Activated T-cell treated with anti-CD3 and anti-CD28 coated beads, Interleukin-2, amount 50 U/mL, for 48 hours (primary cell): ENCODE results near the gene LCE2A.
A peak's percentile ranks its signal among the peaks of the same experiment; 100 is the strongest.
"Not testable (repeated sequence)": the region's sequence is repeated elsewhere in the genome, so short reads cannot be mapped to it uniquely, and the experiment has no call there.

Source experiments
- DNase-seq, 2 experiments: peaks; one replicate each; pipeline ENCODE4 v3.0.0-alpha.2; 2020

Gene LCE2A, protein sequence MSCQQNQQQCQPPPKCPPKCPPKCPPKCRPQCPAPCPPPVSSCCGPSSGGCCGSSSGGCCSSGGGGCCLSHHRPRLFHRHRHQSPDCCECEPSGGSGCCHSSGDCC

DNA sequence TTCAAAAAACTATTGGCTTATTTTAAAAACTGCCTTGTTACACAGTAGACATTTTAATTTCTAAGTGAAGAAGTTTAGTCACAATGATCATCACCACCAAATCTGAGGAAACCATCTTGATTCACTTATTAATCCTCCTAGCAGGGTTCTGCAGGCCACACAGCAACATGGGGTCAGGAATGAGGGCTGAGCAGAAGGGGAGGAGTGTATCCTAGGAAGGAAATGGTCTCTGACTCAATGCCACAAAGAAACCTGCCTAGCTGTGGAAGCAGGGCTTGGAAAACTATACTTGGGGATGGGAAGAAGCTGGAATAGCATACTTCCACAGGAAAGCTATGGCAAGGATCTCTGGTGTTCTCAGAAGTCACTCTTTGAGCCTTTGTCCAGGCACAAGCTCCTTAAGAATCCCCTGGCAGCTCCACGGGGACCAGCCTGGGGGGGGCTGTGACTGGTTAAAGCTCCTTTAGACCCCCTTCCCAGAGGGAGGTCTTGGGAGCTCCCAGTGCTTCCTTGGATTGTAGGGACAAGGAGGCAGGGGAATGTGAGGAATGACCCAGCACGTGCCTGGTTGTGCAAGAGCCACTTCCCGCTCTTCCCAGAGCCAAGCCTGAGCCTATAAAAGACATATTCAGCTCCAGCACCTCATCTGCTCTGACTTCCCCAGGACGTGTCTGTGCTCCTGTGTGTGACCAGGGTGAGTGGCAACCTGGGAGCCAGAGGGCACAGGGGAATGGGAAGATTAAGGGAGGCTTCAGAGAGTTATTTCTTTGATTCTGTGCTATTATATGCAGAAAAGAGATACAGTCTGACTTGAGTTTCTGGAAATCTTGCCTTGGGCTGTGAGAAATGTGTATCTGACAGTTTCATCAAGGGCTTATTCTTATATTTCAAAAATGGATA lies at the start of gene LCE2A:
Gene LCE2A, plus strand, starts transcription at position 645 of the 900 bp plus-strand sequence. CDS start 557 bp downstream, outside the sequence.
- no peak for DNase-seq

DNA sequence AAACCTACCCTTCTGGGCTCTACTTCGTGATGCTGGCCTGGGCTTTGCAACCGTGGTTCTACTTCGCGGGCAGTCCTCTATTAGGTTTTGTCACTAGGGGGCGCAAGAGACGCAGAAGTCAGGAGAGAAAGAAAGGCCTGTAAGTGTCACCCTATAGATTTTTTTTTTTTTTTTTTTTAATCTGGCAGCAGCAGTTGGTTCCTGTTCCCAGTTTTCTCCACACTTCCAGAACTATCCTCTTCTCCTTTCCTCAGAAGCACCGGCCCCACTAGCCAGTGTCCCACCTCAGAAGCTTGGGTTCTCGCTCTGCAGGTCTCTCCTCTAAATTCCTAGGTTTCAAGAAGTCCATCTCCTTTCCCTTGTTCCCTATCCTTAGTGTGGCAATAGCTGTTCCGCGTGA lies 44.0 kb upstream of the LCE2A start:
- peak; percentile 63 to 67 for DNase-seq

DNA sequence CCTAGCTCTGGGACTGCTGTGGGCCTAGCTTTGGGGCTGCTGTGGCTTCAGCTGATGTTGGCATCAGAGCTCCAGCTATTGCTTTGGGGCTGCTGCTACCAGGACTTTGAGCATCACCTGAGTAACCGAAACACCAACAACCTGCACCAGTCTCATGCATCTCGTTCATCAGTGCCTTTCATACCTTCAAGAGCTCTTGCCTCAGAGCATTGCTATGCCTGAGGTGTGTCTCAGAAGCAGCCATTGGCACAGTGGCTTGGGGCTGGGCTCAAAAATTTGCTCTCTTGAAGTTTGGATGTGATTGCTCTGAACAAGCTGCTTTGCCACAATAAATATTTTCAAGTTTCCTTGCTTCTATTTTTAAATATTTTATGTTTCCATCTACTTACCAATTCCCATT lies 41.7 kb upstream of the LCE2A start:
- DNase-seq, result no peak

DNA sequence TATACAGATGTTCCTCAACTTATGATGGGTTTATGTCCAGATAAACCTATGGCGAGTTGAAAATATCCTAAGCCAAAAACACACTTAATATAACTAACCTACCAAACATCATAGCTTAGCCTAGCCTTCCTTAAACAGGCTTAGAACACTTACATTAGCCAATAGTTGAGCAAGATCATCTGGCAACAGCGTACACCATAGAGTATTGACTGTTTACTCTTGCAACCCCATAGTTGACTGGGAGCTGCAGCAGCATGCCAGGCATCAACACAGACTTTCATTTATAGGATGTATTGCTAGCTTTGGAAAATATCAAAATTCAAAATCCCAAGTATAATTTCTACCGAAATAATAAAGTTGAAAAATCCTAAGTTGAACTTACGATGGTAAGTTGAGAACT lies 40.5 kb upstream of the LCE2A start:
- no peak for DNase-seq

DNA sequence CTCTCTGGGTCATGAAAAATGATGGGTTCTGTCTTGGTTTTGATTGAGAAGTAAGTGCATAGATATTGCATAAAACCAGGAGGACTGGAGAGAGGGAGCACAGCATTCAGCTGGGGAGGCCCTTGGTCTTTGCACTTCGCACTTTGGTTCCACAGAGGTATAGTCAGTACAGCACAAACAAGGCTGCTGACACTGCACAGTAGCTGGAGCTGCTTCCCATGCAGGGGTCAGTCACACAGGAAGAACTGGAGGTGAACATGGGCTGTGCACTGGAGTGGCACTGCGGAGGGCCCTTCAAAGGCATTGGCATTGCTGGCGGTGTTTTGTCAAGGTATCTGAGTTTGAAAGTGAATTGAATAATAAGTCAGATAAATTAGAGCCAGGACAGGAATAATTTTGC lies 39.5 kb upstream of the LCE2A start:
- DNase-seq, result no peak

DNA sequence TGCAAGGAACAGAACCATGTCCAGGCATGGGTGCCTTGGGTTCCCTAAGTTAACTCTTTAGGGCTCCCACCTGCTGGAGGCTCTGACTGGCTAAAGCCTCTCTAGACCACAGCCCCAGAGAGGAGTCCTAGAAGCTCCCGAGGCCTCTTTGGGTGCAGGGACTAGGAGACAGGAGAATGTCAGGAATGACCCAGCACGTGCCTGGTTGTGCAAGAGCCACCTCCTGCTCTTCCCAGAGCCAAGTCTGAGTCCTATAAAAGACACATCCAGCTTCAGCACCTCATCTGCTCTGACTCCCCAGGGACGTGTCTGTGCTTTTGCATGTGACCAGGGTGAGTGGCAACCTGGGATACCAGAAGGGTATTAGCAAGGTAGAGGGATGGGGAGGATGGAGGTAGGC lies 35.0 kb upstream of the LCE2A start, which contains the start of gene LCE2D:
Gene LCE2D, plus strand, starts transcription at position 283 of the 400 bp plus-strand sequence. CDS start 726 bp downstream, outside the sequence.
- no peak for DNase-seq

DNA sequence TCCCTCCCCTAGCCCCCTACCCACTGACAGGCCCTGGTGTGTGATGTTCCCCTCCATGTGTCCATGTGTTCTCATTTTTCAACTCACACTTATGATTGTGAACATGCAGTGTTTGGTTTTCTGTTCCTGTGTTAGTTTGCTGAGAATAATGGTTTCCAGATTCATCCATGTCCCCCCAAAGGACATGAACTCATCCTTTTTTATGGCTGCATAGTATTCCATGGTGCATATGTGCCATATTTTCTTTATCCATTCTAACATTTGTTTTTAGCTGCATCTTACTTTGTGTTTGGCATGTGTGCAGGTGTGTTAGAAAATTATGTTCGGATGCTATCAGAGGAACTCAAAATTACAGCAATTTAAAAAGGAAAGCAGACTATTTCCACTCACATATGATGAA lies 32.0 kb upstream of the LCE2A start:
- DNase-seq, result not testable (repeated sequence)

DNA sequence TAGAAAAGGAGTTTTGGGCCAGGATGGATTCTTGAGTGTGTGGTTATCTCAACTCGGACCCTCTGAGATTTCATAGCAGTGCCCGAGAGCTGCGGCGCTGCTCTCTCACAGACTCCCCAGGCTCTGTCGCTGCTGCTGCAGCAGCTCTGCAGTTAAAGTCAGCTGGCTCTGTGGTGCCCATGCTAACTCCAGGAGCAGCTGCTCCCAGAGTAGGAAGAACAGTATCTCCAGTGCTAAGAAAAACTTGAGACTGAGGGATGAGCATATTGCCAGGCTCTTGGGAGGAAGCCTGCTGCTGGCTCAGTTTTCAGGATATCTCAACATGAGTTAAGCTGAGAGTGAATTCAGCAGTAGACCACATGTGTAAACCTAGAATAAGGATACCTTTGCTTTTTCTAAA lies 30.5 kb upstream of the LCE2A start:
- no peak for DNase-seq

DNA sequence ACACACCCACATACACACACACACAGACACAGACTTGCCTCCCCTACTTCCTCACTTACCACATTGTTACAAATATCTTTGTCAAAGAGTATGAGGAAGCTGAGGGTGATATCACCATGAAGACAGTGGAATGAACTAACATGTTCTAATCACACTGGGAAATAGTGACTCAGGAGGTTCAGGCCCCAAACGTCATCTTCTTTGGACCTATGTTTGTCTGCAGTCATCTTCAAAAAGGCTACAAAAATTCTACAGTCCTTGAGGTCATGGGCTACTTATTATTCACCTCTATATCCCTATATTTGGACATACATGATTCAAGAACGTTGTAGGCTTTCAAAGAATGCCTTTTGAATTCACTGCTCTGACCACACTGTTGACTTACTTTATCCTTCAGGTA lies 25.1 kb upstream of the LCE2A start:
- no peak for DNase-seq

DNA sequence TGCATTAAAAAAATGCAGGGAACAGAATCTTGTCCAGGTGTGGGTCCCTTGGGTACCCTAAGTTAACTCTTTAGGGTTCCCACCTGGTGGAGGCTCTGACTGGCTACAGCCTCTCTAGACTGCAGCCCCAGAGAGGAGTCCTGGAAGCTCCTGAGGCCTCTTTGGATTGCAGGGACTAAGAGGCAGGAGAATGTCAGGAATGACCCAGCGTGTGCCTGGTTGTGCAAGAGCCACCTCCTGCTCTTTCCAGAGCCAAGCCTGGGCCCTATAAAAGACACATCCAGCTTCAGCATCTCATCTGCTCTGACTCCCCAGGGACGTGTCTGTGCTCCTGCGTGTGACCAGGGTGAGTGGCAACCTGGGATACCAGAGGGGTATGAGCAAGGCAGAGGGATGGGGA lies 23.2 kb upstream of the LCE2A start, which contains the start of gene LCE2C:
Gene LCE2C, plus strand, starts transcription at position 297 of the 400 bp plus-strand sequence. CDS start 737 bp downstream, outside the sequence.
- not testable (repeated sequence) for DNase-seq

DNA sequence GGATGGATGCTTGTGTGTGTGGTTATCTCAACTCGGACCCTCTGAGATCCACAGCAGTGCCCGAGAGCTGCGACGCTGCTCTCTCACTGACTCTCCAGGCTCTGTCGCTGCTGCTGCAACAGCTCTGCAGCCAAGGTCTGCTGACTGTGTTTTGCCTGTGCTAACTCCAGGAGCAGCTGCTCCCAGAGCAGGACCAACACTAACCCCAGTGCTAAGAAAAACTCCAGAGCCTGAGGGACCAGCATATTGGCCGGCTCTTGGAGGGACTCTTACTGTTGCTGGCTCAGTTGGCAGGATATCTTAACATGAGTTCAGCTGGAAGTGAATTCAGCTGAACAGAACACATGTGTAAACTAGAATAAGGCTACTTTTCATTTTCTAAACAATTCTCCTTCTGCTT lies 18.7 kb upstream of the LCE2A start:
- DNase-seq, result no peak

DNA sequence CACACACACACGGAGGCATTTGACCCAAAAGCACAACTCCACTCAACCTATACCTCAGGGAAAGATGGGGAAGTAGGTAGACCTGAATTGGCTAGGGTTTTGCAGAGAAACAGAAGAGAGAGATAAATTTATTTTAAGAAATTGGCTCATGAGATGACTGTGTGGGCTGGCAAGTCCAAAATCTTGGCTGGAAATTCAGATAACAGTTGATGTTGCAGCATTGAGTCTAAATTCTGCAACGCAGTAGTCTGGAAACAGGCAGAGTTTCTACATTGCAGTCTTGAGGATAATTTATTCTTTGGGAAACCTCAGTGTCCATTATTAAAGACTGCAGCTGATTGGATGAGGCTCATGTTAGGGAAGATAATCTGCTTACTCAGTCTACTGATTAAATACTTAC lies 16.5 kb upstream of the LCE2A start:
- DNase-seq, result no peak

DNA sequence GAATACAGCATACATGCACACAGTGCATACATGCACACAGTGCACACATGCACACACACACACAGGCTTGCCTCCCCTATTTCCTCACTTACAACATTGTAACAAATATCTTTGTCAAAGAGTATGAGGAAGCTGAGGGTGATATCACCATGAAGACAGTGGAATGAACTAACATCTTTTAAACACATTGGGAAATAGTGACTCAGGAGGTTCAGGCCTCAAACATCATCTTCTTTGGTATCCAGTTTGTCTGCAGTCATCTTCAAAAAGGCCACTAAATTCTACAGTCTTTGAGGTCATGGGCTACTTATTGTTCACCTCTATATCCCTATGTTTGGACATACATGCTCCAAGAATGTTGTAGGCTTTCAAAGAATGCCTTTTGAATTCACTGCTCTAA lies 14.3 kb upstream of the LCE2A start:
- DNase-seq, result no peak

DNA sequence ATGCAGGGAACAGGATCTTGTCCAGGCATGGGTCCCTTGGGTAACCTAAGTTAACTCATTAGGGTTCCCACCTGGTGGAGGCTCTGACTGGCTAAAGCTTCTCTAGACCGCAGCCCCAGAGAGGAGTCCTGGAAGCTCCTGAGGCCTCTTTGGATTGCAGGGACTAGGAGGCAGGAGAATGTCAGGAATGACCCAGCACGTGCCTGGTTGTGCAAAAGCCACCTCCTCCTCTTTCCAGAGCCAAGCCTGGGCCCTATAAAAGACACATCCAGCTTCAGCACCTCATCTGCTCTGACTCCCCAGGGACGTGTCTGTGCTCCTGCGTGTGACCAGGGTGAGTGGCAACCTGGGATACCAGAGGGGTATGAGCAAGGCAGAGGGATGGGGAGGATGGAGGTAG lies 12.3 kb upstream of the LCE2A start, which contains the start of gene LCE2B:
Gene LCE2B, plus strand, starts transcription at position 301 of the 400 bp plus-strand sequence. CDS start 721 bp downstream, outside the sequence.
- DNase-seq, result not testable (repeated sequence)

DNA sequence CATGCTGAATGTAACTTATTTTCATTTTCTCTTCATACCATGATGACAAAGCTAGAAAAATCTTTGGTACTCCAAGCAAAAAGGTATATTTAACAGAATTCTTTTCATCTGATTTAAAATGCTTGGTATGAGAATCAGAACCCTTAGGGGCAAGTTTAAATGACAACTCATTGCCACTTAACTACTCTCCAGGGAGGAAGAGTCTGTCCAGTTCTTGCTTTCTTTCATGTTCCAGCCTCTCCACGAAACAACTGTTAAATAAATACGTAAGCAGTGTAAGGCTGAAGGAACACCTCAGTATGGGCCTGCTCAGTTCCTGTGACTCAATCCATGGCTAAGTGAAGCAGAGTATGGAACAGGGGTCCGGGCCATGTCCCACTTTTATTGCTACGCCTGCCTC lies 1.6 kb downstream of the LCE2A start:
- no peak for DNase-seq

DNA sequence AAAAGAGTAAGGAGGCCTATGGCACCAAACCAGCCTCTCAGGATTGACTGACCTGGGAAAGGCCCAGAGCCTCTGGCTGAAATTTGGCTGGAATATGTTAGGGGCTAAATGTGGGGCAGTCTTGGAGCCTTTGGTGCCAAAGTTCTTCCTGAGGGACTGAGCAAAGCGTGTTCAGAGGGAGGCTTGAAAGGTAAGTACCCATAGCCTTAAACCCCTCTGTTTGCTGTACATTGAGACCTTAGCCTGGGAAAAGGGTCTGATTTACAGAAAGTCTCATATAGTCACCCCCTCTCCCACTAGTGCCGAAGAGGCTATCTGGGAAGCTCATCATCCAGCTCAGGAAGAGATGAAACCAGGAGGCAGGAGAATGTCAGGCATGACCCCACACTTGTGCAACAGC lies 9.7 kb downstream of the LCE2A start, which contains the start of gene LCE4A:
Gene LCE4A, plus strand, starts transcription at position 301 of the 400 bp plus-strand sequence. CDS start 916 bp downstream, outside the sequence.
- no peak for DNase-seq

DNA sequence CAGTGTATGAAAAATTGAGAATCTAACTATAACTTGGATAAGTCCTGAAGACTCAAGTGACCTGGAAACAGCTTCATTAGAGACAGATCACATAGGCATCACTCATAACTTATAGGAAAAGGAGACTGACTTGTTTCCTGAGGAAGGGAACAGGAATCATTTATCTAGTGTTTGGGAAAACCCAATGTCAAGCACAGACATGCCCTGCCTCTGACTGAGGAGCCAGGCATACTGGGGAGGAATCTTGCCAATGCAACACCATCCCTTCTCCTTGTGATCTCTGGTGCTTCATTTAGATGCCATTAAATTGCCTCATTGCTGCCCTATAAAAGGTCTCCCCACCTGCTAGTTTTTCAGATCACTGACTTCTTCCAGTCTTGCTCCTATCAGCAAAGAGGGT lies 20.1 kb downstream of the LCE2A start:
- DNase-seq, result no peak

DNA sequence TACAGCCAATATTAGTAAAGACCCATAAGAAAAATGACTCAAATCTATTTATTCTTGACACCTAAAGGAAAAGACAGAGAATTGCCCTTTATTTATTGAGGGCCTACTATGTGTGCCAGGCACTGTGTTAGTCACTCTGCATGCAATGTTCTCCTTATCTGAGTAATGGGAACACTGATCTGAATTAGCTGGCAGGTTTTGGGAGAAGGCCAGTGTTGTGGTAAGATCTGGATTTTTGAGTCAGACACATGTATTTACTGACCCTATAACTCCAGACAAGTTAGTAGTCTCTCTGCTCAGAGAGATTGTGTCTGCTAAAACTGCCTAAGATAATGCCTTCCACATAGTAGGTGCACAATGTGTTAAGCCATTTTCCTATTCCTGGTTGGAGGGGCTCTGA lies 27.1 kb downstream of the LCE2A start:
- DNase-seq, result no peak

DNA sequence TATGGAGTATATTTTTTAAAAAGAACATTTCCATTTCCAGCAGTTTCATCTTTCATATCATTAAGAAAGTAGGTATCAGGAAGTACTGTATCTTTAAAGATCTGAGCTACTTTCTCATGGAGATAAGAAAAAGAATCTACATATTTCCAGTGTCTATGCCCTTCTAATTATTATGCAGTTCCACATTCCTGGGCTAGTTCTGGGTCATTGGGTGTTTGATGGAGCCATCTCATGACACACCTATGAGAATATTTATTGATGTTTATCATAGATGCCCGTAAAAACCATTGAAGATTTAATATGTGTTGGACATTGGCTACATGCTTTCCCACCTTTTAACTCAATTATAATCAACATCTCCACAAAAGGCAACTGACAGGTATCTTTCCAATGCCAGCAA lies 30.8 kb downstream of the LCE2A start:
- DNase-seq, result no peak

DNA sequence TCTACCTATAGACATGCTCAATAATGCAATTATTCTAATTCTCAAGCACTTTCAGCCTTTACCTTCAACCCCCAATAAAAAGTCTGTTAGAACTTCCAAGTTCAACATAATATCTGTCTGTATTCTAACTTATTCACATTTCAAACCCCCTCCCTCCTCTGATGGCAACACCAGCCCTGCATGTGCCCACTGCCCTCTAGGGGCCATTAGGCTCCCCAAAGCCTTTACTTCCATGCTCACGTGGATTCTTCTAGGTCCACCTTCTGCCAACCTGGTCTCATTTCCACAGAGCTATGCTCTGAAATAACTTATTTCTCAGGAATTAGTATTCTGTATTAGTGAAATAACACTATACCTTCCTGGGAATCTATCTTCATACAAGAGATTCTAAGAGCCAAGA lies 37.5 kb downstream of the LCE2A start:
- no peak for DNase-seq

DNA sequence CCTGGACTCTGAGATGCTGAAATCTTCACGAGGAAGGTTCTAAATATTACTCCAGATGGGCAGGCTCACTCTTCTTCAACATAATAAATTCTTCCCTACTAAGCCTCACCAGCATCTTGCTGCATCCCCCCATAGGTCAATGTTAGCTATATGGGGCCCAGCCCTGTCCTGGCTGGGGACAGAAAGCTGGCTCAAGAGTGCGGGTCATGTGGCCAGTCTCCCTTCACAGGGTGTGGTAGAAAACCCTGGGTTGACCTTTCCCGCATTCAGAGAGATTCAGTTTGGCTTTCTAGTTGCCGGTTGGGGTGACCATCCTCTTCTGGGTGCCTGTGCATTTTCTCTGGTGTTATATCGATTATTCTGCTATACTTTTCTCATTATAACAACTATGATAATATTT lies 39.9 kb downstream of the LCE2A start:
- DNase-seq, result no peak

DNA sequence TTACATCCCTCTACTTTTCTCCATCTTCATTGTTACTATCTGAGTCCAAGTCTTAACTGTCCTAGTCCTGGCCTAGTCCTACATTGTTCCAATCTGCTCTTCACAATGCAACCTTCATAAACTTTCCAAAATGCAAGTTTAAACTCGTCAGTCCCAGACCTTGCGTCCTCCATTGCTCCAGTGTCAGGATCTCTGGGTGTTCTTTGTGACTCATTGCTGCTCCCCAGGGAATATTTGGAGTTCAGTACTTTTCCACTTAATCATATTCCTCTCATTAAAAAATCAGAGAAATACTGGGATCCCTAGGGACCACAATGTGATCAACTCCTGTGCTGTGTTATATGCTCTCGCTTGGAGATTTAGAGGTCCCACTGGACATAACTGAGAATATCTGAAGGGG lies 41.7 kb downstream of the LCE2A start:
- DNase-seq, result no peak

DNA sequence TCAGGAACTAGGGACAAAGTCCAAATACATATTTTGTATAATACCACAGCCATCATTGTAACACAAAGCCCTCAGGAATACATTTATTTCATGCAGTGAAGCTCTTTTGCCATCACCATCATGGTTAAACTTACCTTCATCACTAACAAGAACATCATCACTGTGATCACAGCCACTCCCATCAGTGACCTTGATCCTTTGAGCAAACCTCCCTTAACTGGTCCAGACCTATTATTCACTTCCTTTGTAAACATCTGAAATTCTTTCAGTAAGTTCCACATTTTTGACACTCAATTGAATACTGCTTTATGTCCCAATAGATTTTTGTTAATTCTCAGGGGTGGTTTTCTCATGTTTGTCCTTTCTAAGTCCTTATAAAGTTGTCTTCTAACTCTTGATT lies 43.5 kb downstream of the LCE2A start:
- DNase-seq, result no peak
